Muscle of leg (tissue), 11 donors: ENCODE results near the gene GABBR2. TPM values are rescaled to one million over a fixed set of nuclear protein-coding genes. Genes with fewer than 3 reads are reported as not detected.

Experiments used
- DNase-seq: peaks from one replicate; pipeline ENCODE4 v3.0.0; 2013
- H3K27ac ChIP-seq: one replicate; pipeline ENCODE4 v1.5.1; 2013; ENCODE audit warnings: mild to moderate bottlenecking, low read length, control low read depth
- H3K27me3 ChIP-seq: one replicate; pipeline ENCODE4 v1.6.1; 2013; ENCODE audit warnings: low read length; ENCODE audit not compliant: control insufficient read depth, insufficient read depth
- H3K36me3 ChIP-seq: one replicate; pipeline ENCODE4 v1.6.1; 2013; ENCODE audit warnings: low read length; ENCODE audit not compliant: control insufficient read depth, insufficient read depth
- H3K4me1 ChIP-seq: one replicate; pipeline ENCODE4 v1.6.1; 2013; ENCODE audit warnings: low read length; ENCODE audit not compliant: control insufficient read depth, insufficient read depth
- H3K4me3 ChIP-seq: one replicate; pipeline ENCODE4 v1.5.1; 2013; ENCODE audit warnings: low read length, control low read depth
- H3K9me3 ChIP-seq: replicated peaks from 2 replicates; pipeline ENCODE4 v1.6.1; 2013; ENCODE audit warnings: low read depth, low read length; ENCODE audit not compliant: control insufficient read depth
- WGBS: methylation state at CpG from one replicate; pipeline ENCODE4 v1.1.5; 2013; ENCODE audit warnings: missing lambda C conversion rate; ENCODE audit not compliant: insufficient coverage; 5-methylcytosine and 5-hydroxymethylcytosine counted together
- polyA plus RNA-seq, 8 donors: library from polyadenylated mRNA; unstranded; fragments of 120-200 nt; gene quantifications; one replicate each; pipeline versions ENCODE4 v1.2.1 to v1.2.3, GENCODE V29; 2013; ENCODE audit warnings: inconsistent platforms in 1 of 8, low replicate concordance in 1 of 8; ENCODE audit not compliant: insufficient read length in 8 of 8, insufficient read depth in 1 of 8
- total RNA-seq: library from RNA; stranded (reverse); fragments of 120-200 nt; gene quantifications from one replicate; pipeline ENCODE4 v1.2.4, GENCODE V29; 2013

Gene GABBR2
- total and polyA plus RNA-seq, 9 donors: 0.35 to 1.6 (median 0.89) TPM

DNA sequence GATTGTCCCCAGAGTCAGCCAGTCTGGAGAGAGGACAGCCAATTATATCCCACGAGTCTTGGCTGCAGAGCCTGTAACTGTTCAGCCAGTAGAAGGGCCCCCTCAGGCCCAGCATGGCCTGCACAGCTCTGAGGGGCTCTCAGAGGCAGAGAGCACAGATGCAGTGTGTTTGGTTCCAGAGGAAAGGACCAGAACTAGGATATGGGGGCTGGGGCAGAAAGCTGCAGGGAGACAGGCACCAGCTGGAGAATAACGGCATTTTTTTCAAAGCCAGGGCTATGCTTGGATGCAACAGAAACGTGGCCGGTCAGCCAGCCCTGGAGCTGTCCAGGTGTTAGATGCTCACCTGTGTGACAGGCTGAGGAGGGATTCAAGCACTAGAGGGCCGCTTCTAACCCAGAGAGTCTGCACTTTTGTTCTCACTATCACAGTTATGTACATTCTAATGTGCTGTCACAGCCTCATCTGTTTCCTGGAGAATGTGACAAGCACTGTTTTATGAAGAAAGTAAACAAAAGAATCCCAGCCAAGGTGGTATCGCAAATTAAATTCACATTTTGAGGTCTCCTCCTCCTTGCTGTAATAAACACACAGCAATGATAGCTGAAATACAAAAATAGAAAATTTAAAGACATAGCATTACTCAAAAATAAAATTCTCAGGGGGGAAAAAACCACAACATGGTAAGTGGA is 96.5 kb downstream of the GABBR2 start:
- Histone ChIP-seq H3K9me3 (no peaks in the 10 kb centered on the region), H3K4me1 (no peaks in the 10 kb centered on the region), H3K36me3 (no peaks in the 10 kb centered on the region), H3K27me3 (peaks cover 6% of the 10 kb centered on the region), H3K4me3 (no peak overlapping the region), H3K27ac (no peak overlapping the region)
- 34% methylated on average over 4 of the region's 6 CpGs for WGBS
- no peak for DNase-seq

- H3K36me3 ChIP-seq: no peaks in the 10 kb centered on the region
- H3K27me3 ChIP-seq: peaks cover 6% of the 10 kb centered on the region
- H3K9me3 ChIP-seq: no peaks in the 10 kb centered on the region
- DNase-seq: no peak
- H3K4me1 ChIP-seq: no peaks in the 10 kb centered on the region
- H3K27ac ChIP-seq: no peak overlapping the region
- no peak overlapping the region for H3K4me3 ChIP-seq
- WGBS: no CpG with 5 or more reads among the region's 2 CpGs
Observed at GRCh38 chr9:98611319-98611718, 97.4 kb downstream of the GABBR2 start.

DNA sequence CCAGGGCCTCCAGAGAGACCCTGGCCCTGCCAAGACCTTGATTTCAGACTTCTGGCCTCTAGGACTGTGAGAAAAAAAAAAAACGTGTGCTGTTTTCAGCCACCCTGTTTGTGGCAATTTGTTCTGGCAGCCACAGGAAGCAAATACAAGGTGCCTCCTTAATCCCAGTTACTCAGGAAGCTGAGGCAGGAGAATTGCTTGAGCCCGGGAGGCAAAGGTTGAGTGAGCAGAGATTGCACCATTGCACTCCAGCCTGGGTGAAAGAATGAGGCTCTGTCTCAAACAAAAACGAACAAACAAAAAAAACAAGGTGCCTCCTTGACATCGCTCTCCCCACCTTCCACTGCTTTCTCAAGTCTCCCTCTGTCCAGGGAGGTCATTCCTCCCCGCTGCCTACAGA is 98.0 kb downstream of the GABBR2 start:
- Histone ChIP-seq H3K9me3 (no peaks in the 10 kb centered on the region), H3K4me3 (no peak overlapping the region), H3K36me3 (no peaks in the 10 kb centered on the region), H3K27me3 (peaks cover 6% of the 10 kb centered on the region), H3K4me1 (no peaks in the 10 kb centered on the region), H3K27ac (no peak overlapping the region)
- 50% methylated on average over 2 of the region's 5 CpGs for WGBS
- DNase-seq: no peak

GRCh38 chr9:98610211-98610610 is 98.5 kb downstream of the GABBR2 start:
- H3K4me1 ChIP-seq: no peaks in the 10 kb centered on the region
- no peak overlapping the region for H3K4me3 ChIP-seq
- WGBS: 83% methylated on average over 1 of the region's 2 CpGs
- no peak overlapping the region for H3K27ac ChIP-seq
- no peaks in the 10 kb centered on the region for H3K36me3 ChIP-seq
- DNase-seq: no peak
- no peaks in the 10 kb centered on the region for H3K9me3 ChIP-seq
- peaks cover 7% of the 10 kb centered on the region for H3K27me3 ChIP-seq

DNA sequence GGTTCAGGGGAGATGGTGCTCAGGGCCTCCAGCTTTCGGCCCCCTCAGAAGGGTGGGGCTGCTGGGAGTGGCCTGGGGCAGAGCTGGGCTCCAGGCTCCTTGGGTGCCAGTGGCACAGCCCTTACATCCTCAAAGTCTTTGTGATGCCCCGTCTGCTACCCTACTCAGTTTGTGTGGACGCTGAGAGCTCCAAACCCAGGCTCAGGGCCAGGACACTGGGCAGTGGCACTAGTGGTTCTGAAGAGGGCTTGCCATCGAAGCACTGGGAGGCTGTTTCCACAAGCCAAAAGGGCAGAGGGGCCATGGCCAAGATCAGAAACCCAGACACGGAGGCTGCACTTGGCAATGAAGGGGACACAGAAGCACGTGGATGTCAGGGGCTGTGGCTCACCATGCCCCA is 99.1 kb downstream of the GABBR2 start:
- Histone ChIP-seq H3K27me3 (peaks cover 7% of the 10 kb centered on the region), H3K27ac (no peak overlapping the region), H3K9me3 (no peaks in the 10 kb centered on the region), H3K36me3 (no peaks in the 10 kb centered on the region), H3K4me3 (no peak overlapping the region), H3K4me1 (no peaks in the 10 kb centered on the region)
- WGBS: 76% methylated on average over 6 of the region's 6 CpGs
- DNase-seq: no peak

GRCh38 chr9:98607787-98608186 is 100.9 kb downstream of the GABBR2 start:
- 64% methylated on average over 5 of the region's 7 CpGs for WGBS

GRCh38 chr9:98607152-98607551 is 101.6 kb downstream of the GABBR2 start:
- Histone ChIP-seq H3K27me3 (peaks cover 7% of the 10 kb centered on the region), H3K4me1 (no peaks in the 10 kb centered on the region), H3K27ac (no peak overlapping the region), H3K4me3 (no peak overlapping the region), H3K36me3 (no peaks in the 10 kb centered on the region), H3K9me3 (no peaks in the 10 kb centered on the region)
- no peak for DNase-seq
- 100% methylated on average over 2 of the region's 8 CpGs for WGBS

More at GRCh38 chr9:98607787-98608186, 100.9 kb downstream of the GABBR2 start:
- H3K27me3 ChIP-seq: peaks cover 7% of the 10 kb centered on the region
- DNase-seq: no peak
- H3K9me3 ChIP-seq: no peaks in the 10 kb centered on the region
- H3K4me3 ChIP-seq: no peak overlapping the region
- no peaks in the 10 kb centered on the region for H3K36me3 ChIP-seq
- no peak overlapping the region for H3K27ac ChIP-seq
- no peaks in the 10 kb centered on the region for H3K4me1 ChIP-seq

DNA sequence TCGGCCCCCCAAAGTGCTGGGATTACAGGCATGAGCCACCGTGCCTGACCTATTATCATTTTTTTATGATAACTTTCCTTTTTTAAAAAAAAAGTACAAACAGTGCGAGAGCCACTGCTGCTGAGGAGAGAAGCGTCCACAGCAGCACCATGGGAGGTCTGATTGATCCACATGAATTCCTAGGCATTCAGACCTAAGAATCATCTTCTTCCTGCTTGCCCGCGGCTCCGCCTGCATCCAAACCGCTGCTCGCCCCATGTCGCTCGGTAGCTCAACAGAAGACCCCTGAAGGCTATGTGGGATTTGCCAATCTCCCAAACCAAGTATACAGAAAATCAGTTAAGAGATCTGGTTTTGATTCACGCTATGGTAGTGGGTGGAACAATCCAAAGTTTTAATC is 102.0 kb downstream of the GABBR2 start:
- Histone ChIP-seq H3K27ac (no peak overlapping the region), H3K4me3 (no peak overlapping the region), H3K36me3 (no peaks in the 10 kb centered on the region), H3K9me3 (no peaks in the 10 kb centered on the region), H3K27me3 (peaks cover 7% of the 10 kb centered on the region), H3K4me1 (no peaks in the 10 kb centered on the region)
- no peak for DNase-seq
- 83% methylated on average over 2 of the region's 12 CpGs for WGBS

GRCh38 chr9:98605116-98605515 is 103.6 kb downstream of the GABBR2 start:
- DNase-seq: no peak
- Histone ChIP-seq H3K27me3 (peaks cover 7% of the 10 kb centered on the region), H3K36me3 (no peaks in the 10 kb centered on the region), H3K4me1 (no peaks in the 10 kb centered on the region), H3K4me3 (no peak overlapping the region), H3K27ac (no peak overlapping the region), H3K9me3 (no peaks in the 10 kb centered on the region)
- WGBS: 78% methylated on average over 8 of the region's 8 CpGs

DNA sequence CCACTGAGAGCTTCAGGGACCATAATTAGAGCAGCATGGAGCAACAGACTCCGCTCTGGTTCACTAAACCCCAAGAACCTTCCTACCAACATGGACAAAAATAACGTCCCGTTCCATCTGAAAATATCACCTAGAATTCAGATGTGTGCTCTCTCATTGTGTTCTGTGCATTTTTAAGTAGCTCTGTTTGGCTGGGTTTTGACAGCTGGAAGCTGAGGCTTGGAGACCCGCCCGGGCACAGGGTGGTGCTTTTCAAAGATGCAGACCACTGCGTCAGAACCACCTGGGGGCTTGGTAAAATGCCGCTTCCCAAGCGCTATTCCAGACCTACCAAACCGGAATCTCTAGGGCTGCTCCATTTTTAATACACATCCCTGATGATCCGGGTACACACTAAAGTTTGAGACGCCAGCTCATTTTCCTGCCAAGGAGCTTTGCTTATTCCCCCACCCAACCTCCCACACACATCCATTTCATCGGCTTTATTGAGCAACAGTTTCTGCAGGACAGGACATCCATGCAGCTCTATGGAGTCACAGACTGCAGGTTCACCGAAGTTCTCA is 104.8 kb downstream of the GABBR2 start:
- Histone ChIP-seq H3K27me3 (peaks cover 2% of the 10 kb centered on the region), H3K36me3 (no peaks in the 10 kb centered on the region), H3K27ac (no peak overlapping the region), H3K4me1 (no peaks in the 10 kb centered on the region), H3K4me3 (no peak overlapping the region), H3K9me3 (no peaks in the 10 kb centered on the region)
- peak; percentile 52 for DNase-seq
- 66% methylated on average over 10 of the region's 13 CpGs for WGBS
